ENCODE data around the gene RAB2B. TPM values are rescaled to one million over a fixed set of nuclear protein-coding genes. Genes with fewer than 3 reads are reported as not detected.

RAB2B gene
- total and polyA plus RNA-seq, 2 donors (not counting 1 experiment from before 2014, with no cell fraction given) = 27.8 to 31.7 TPM

GRCh38 chr14:21505012-21505553, 28.3 kb upstream of the RAB2B start:
- Histone ChIP-seq H3K79me2 (ENCODE audit: control insufficient read depth, insufficient read depth, low read length) (peaks cover 41% of the 10 kb centered on the region), H3K4me1 (ENCODE audit: control insufficient read depth, extremely low read depth, insufficient read depth, low read length) (peaks cover 2% of the 10 kb centered on the region), H3K4me3 (replicated peaks in 1 of 4; ENCODE audit: control extremely low read depth in 1 of 4, insufficient read depth in 1 of 4, low read depth in 3 of 4, low read length in 4 of 4) (no peak overlapping the region), H4K20me1 (ENCODE audit: control insufficient read depth, extremely low read depth, insufficient read depth, low read length) (no peaks in the 10 kb centered on the region), H3K36me3 (ENCODE audit: control insufficient read depth, insufficient read depth, low read length) (peaks cover 12% of the 10 kb centered on the region), H3K9ac (ENCODE audit: insufficient read depth, low read length) (no peak overlapping the region), H3K27ac (ENCODE audit: insufficient read depth, low read length) (no peak overlapping the region), H2AFZ (ENCODE audit: low read length) (no peak overlapping the region), H3K9me3 (ENCODE audit: control insufficient read depth, insufficient read depth, low read depth, low read length) (no peaks in the 10 kb centered on the region), H3K4me2 (ENCODE audit: extremely low read depth, insufficient read depth, low read length) (no peak overlapping the region), H3K27me3 (ENCODE audit: control insufficient read depth, insufficient read depth, low read length) (no peaks in the 10 kb centered on the region)
- no peak for DNase-seq (ENCODE audit: low read depth in 2 of 2)
- TF ChIP-seq, protein P1, sequence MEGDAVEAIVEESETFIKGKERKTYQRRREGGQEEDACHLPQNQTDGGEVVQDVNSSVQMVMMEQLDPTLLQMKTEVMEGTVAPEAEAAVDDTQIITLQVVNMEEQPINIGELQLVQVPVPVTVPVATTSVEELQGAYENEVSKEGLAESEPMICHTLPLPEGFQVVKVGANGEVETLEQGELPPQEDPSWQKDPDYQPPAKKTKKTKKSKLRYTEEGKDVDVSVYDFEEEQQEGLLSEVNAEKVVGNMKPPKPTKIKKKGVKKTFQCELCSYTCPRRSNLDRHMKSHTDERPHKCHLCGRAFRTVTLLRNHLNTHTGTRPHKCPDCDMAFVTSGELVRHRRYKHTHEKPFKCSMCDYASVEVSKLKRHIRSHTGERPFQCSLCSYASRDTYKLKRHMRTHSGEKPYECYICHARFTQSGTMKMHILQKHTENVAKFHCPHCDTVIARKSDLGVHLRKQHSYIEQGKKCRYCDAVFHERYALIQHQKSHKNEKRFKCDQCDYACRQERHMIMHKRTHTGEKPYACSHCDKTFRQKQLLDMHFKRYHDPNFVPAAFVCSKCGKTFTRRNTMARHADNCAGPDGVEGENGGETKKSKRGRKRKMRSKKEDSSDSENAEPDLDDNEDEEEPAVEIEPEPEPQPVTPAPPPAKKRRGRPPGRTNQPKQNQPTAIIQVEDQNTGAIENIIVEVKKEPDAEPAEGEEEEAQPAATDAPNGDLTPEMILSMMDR (conservative IDR thresholded peaks at IDR 0.05 in 1 of 2, IDR thresholded peaks at IDR 0.05 in 1 of 2; ENCODE audit: low read depth in 1 of 2, low read length in 2 of 2) = no peak
- no peak for TF ChIP-seq EZH2 (IDR thresholded peaks at IDR 0.05; ENCODE audit: low read length, missing control alignments)

GRCh38 chr14:21503376-21503775, 26.6 kb upstream of the RAB2B start:
- Histone ChIP-seq H3K4me1 (ENCODE audit: control insufficient read depth, extremely low read depth, insufficient read depth, low read length) (no peaks in the 10 kb centered on the region), H3K4me2 (ENCODE audit: extremely low read depth, insufficient read depth, low read length) (no peak overlapping the region), H3K9ac (ENCODE audit: insufficient read depth, low read length) (no peak overlapping the region), H4K20me1 (ENCODE audit: control insufficient read depth, extremely low read depth, insufficient read depth, low read length) (no peaks in the 10 kb centered on the region), H3K79me2 (ENCODE audit: control insufficient read depth, insufficient read depth, low read length) (peaks cover 26% of the 10 kb centered on the region), H3K36me3 (ENCODE audit: control insufficient read depth, insufficient read depth, low read length) (peaks cover 18% of the 10 kb centered on the region), H3K27me3 (ENCODE audit: control insufficient read depth, insufficient read depth, low read length) (no peaks in the 10 kb centered on the region), H3K9me3 (ENCODE audit: control insufficient read depth, insufficient read depth, low read depth, low read length) (no peaks in the 10 kb centered on the region), H3K27ac (ENCODE audit: insufficient read depth, low read length) (no peak overlapping the region), H2AFZ (ENCODE audit: low read length) (no peak overlapping the region), H3K4me3 (replicated peaks in 1 of 4; ENCODE audit: control extremely low read depth in 1 of 4, insufficient read depth in 1 of 4, low read depth in 3 of 4, low read length in 4 of 4) (no peak overlapping the region)
- DNase-seq (ENCODE audit: low read depth in 2 of 2) = no peak
- TF ChIP-seq EZH2 (IDR thresholded peaks at IDR 0.05; ENCODE audit: low read length, missing control alignments) = no peak
- TF ChIP-seq, protein P1 (conservative IDR thresholded peaks at IDR 0.05 in 1 of 2, IDR thresholded peaks at IDR 0.05 in 1 of 2; ENCODE audit: low read depth in 1 of 2, low read length in 2 of 2) = no peak

- Histone ChIP-seq H3K36me3 (ENCODE audit: control insufficient read depth, insufficient read depth, low read length) (peaks cover 18% of the 10 kb centered on the region), H3K4me2 (ENCODE audit: extremely low read depth, insufficient read depth, low read length) (no peak overlapping the region), H3K27me3 (ENCODE audit: control insufficient read depth, insufficient read depth, low read length) (no peaks in the 10 kb centered on the region), H2AFZ (ENCODE audit: low read length) (no peak overlapping the region), H3K9me3 (ENCODE audit: control insufficient read depth, insufficient read depth, low read depth, low read length) (no peaks in the 10 kb centered on the region), H3K4me3 (replicated peaks in 1 of 4; ENCODE audit: control extremely low read depth in 1 of 4, insufficient read depth in 1 of 4, low read depth in 3 of 4, low read length in 4 of 4) (no peak overlapping the region), H3K79me2 (ENCODE audit: control insufficient read depth, insufficient read depth, low read length) (peaks cover 11% of the 10 kb centered on the region), H3K9ac (ENCODE audit: insufficient read depth, low read length) (no peak overlapping the region), H3K4me1 (ENCODE audit: control insufficient read depth, extremely low read depth, insufficient read depth, low read length) (no peaks in the 10 kb centered on the region), H3K27ac (ENCODE audit: insufficient read depth, low read length) (no peak overlapping the region), H4K20me1 (ENCODE audit: control insufficient read depth, extremely low read depth, insufficient read depth, low read length) (no peaks in the 10 kb centered on the region)
- no peak for TF ChIP-seq EZH2 (IDR thresholded peaks at IDR 0.05; ENCODE audit: low read length, missing control alignments)
- TF ChIP-seq, protein P1 (conservative IDR thresholded peaks at IDR 0.05 in 1 of 2, IDR thresholded peaks at IDR 0.05 in 1 of 2; ENCODE audit: low read depth in 1 of 2, low read length in 2 of 2) = no peak
- no peak for DNase-seq (ENCODE audit: low read depth in 2 of 2)
Measured at GRCh38 chr14:21501568-21501967, 24.8 kb upstream of the RAB2B start.

All from fibroblast of lung (primary cell).